Activated B cell treated with CpG ODN at 0.5 μM for 24 hours (primary cell): ENCODE measurements around the gene SFXN5. TPM values are rescaled to one million over a fixed set of nuclear protein-coding genes. Genes with fewer than 3 reads are reported as not detected.
A peak's percentile ranks its signal among the peaks of the same experiment; 100 is the strongest.

Experiments used
- ATAC-seq: fragments of 200-7000 bp; cut with Tn5 transposase; one replicate; pipeline ENCODE4 v1.10.0; 2021; ENCODE audit warnings: low read depth, mild to moderate bottlenecking, moderate library complexity
- CTCF ChIA-PET: fragments of 350-600 bp; sonication (Branson Sonifier 250); formaldehyde crosslinking; loops from one replicate; lab custom pipeline; 2021; ENCODE audit warnings: antibody characterized with exemption; lab: Charles Lee
- POLR2A ChIA-PET: fragments of 350-600 bp; sonication (Branson Sonifier 250); formaldehyde crosslinking; loops from one replicate; lab custom pipeline; 2021; ENCODE audit warnings: antibody characterized with exemption; lab: Charles Lee
- DNase-seq: peaks from one replicate; pipeline ENCODE4 v3.0.0; 2022
- H3K27ac Mint-ChIP-seq: one replicate; pipeline ENCODE4 v1.8.0; 2020; ENCODE audit warnings: mixed read lengths
- H3K27me3 Mint-ChIP-seq: one replicate; pipeline ENCODE4 v1.8.0; 2021; ENCODE audit warnings: mixed read lengths
- H3K36me3 Mint-ChIP-seq: one replicate; pipeline ENCODE4 v1.8.0; 2021; ENCODE audit warnings: low read depth, mixed read lengths
- H3K4me1 Mint-ChIP-seq: one replicate; pipeline ENCODE4 v1.8.0; 2021; ENCODE audit warnings: mixed read lengths
- H3K4me3 Mint-ChIP-seq: one replicate; pipeline ENCODE4 v1.8.0; 2020; ENCODE audit warnings: mild to moderate bottlenecking, mixed read lengths
- H3K9me3 Mint-ChIP-seq: one replicate; pipeline ENCODE4 v1.8.0; 2020; ENCODE audit warnings: mixed read lengths
- intact Hi-C: fragments of 100-400 bp; cut with micrococcal nuclease; formaldehyde crosslinking; loops from one replicate; pipeline ENCODE4 v1.15.1; 2024
- total RNA-seq: library from RNA; stranded (reverse); gene quantifications from 2 replicates; pipeline ENCODE4 v1.2.3, GENCODE V29; 2022
- TF ChIP-seq, protein P1 (sequence below): fragments of 200-600 bp; IDR thresholded peaks from one replicate; pipeline ENCODE4 v1.8.0; 2022; ENCODE audit warnings: antibody characterized with exemption, mild to moderate bottlenecking

The SFXN5 gene
- total RNA-seq, 1 donor from 2014 or later = 13.9 TPM

DNA sequence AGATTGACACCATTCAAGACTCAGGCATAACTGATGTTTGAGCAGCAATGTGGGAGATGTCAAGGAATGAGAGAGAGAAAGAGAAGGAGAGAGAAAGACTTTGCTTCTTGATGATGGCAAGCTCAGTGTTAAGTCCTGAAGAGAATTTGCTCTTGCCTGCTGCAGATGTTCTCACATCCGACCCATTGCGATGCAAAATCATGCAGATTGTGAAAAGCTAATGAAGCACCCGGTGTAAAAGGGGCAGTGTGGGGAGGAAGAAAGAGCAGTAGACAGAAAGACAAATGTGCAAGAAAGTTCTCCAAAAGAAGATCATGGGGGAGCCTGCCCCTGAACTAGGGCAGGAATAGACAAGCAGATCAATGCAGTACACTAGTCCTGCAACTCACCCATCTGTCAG is 96.5 kb downstream of the SFXN5 start:
- DNase-seq (no peak), ATAC-seq (no peak)
- no peak overlapping the region for H3K27ac Mint-ChIP-seq
- TF ChIP-seq, protein P1, sequence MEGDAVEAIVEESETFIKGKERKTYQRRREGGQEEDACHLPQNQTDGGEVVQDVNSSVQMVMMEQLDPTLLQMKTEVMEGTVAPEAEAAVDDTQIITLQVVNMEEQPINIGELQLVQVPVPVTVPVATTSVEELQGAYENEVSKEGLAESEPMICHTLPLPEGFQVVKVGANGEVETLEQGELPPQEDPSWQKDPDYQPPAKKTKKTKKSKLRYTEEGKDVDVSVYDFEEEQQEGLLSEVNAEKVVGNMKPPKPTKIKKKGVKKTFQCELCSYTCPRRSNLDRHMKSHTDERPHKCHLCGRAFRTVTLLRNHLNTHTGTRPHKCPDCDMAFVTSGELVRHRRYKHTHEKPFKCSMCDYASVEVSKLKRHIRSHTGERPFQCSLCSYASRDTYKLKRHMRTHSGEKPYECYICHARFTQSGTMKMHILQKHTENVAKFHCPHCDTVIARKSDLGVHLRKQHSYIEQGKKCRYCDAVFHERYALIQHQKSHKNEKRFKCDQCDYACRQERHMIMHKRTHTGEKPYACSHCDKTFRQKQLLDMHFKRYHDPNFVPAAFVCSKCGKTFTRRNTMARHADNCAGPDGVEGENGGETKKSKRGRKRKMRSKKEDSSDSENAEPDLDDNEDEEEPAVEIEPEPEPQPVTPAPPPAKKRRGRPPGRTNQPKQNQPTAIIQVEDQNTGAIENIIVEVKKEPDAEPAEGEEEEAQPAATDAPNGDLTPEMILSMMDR = no peak
- H3K4me3 Mint-ChIP-seq = no peak overlapping the region
- peaks cover 3% of the 10 kb centered on the region for H3K4me1 Mint-ChIP-seq
- intact Hi-C loops = no loop called here
- no peaks in the 10 kb centered on the region for H3K36me3 Mint-ChIP-seq
- ChIA-PET CTCF (interaction anchor here (1.8 to 2.4 kb wide), 2 partner anchors 17 to 82 kb away, joined by 10 to 19 read pairs; no protein-coding TSS in a partner anchor), POLR2A (no interaction called here)
- H3K27me3 Mint-ChIP-seq = no peaks in the 10 kb centered on the region
- H3K9me3 Mint-ChIP-seq = no peaks in the 10 kb centered on the region

DNA sequence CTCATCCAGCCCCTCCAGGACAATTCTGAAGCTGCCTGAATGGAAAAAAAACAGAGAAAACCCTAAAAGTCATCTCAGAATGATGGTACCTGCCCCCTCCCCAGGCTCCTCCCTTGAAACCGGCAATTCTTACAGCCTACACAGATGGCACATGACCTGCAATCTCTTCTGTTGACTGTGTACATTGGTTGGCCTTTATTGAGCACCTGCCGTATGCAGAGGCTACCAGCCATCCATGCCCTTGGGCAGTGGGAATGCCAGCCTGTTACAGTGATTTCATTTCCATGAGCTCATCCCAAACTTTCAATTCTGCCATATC is 97.1 kb downstream of the SFXN5 start:
- Mint-ChIP-seq H3K4me3 (no peak overlapping the region), H3K27ac (no peak overlapping the region), H3K27me3 (no peaks in the 10 kb centered on the region), H3K4me1 (no peaks in the 10 kb centered on the region), H3K9me3 (no peaks in the 10 kb centered on the region), H3K36me3 (no peaks in the 10 kb centered on the region)
- ATAC-seq = no peak
- ChIA-PET POLR2A (no interaction called here), CTCF (interaction anchor here (1.5 to 2.4 kb wide), 4 partner anchors 16 to 203 kb away, joined by 5 to 19 read pairs (median 8); no protein-coding TSS in a partner anchor)
- TF ChIP-seq, protein P1 = no peak
- no peak for DNase-seq
- intact Hi-C loops = no loop called here

DNA sequence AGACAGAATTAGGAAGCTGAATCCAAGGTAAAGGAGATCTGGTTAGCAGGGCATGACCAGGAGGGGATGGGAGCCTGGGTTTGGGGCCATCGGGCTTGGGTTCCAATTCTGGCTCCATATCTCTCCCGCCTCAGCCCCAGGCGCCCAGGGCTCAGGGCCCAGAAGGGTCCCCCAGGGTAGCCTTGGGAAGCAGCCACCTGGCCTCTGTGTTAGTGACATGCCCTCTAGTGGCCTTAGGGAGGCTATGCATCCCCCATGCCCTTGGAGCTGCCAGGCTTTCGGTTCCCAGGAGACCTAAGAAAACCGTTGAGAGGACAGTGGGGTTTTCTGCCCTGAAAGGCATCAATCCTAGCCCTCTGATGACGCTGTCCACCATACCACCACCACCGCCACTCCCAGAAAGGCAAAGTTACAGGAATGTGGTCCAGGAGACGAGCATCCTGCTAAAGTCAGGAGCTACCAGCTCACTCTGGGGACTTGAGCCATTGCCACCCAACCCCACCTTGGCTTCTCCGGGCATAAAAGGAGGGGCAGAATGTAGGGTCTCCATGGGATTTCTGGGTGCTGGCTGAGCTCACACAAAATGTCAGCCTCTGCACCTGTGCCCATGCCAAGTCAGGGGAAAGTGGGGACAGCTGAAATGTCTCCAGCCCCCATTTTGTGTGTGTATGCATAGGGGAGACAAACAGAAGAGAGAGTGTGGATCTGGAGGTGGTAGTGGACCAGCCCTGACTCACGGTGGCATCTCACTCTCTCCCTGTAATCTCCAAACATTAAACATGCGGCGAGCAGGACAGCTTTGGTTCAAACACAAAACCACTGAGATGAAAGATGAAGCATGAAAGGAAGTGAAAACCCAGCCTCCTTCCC is 97.7 kb downstream of the SFXN5 start:
- H3K4me1 Mint-ChIP-seq = no peaks in the 10 kb centered on the region
- H3K4me3 Mint-ChIP-seq = no peak overlapping the region
- no peaks in the 10 kb centered on the region for H3K36me3 Mint-ChIP-seq
- intact Hi-C loops = loop anchor here (1.0 kb wide), 1 partner anchor 82 kb away; no protein-coding TSS in a partner anchor
- DNase-seq (no peak), ATAC-seq (peak; percentile 73)
- no peaks in the 10 kb centered on the region for H3K9me3 Mint-ChIP-seq
- POLR2A ChIA-PET = no interaction called here
- no peak overlapping the region for H3K27ac Mint-ChIP-seq
- H3K27me3 Mint-ChIP-seq = no peaks in the 10 kb centered on the region
- TF ChIP-seq, protein P1 = no peak
- CTCF ChIA-PET = interaction anchor here (0.6 to 2.4 kb wide), 5 partner anchors 17 to 203 kb away, joined by 3 to 19 read pairs (median 7); partner anchors contain the start of gene SFXN5

DNA sequence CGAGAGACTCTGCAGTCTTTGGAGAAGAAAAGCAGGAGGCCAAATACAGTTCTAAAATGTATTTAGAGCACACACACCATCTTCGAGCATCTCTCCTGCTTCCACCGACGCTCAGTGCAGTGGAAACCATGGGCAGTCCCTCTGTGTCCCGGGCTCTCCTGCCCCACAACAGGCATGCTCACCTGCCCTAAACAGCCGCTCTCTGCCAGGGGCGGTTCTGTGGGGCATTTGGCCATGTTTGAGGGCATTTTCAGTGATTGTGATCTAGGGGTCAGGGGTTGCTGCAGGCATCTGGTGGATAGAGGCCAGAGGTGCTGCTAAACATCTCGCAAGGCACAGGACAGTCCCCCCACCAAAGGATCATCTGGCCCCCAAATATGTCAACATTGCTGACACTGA is 98.4 kb downstream of the SFXN5 start:
- intact Hi-C loops = loop anchor here (1.0 kb wide), 1 partner anchor 81 kb away; no protein-coding TSS in a partner anchor
- no peaks in the 10 kb centered on the region for H3K27me3 Mint-ChIP-seq
- ATAC-seq (no peak), DNase-seq (no peak)
- no peaks in the 10 kb centered on the region for H3K36me3 Mint-ChIP-seq
- H3K27ac Mint-ChIP-seq = no peak overlapping the region
- H3K4me1 Mint-ChIP-seq = no peaks in the 10 kb centered on the region
- no peaks in the 10 kb centered on the region for H3K9me3 Mint-ChIP-seq
- ChIA-PET CTCF (interaction anchor here (1.5 to 2.4 kb wide), 4 partner anchors 17 to 204 kb away, joined by 5 to 19 read pairs (median 8); no protein-coding TSS in a partner anchor), POLR2A (no interaction called here)
- no peak overlapping the region for H3K4me3 Mint-ChIP-seq
- TF ChIP-seq, protein P1 = no peak
